Left colon (tissue), 2 donors: ENCODE measurements around the gene FAM199X. TPM values are rescaled to one million over a fixed set of nuclear protein-coding genes. Genes with fewer than 3 reads are reported as not detected.
"Not testable (repeated sequence)": the region's sequence is repeated elsewhere in the genome, so short reads cannot be mapped to it uniquely, and the experiment has no call there.

Experiments used
- ATAC-seq: fragments of 200-7000 bp; cut with Tn5 transposase; one replicate; pipeline ENCODE4 v1.9.1; 2020; ENCODE audit warnings: mild to moderate bottlenecking, moderate library complexity
- DNase-seq, 2 donors: peaks; one replicate each; pipeline ENCODE4 v3.0.0-alpha.2; 2020
- intact Hi-C, 2 donors: fragments of 100-400 bp; cut with DNase I in 1 of 2; cut with micrococcal nuclease in 1 of 2; formaldehyde crosslinking; loops; one replicate each; pipeline versions ENCODE4 v1.11.2 to v1.14.0; 2022; cut with DNase I, micrococcal nuclease
- total RNA-seq, 2 donors: library from RNA; stranded (reverse); fragmentation: NEBNext Ultra II Directional; extraction: Animal tissue kit (Norgen Biotek cat#: 25700); gene quantifications; one replicate each; pipeline ENCODE4 v1.2.1, GENCODE V29; 2021
- donor health status: DM: no; HTN: no; CAD: no.
- donor health status: DM: yes; HTN: yes; CAD: no.

The FAM199X gene
- total RNA-seq, 2 donors from 2014 or later, result 26.0 to 26.1 TPM

DNA sequence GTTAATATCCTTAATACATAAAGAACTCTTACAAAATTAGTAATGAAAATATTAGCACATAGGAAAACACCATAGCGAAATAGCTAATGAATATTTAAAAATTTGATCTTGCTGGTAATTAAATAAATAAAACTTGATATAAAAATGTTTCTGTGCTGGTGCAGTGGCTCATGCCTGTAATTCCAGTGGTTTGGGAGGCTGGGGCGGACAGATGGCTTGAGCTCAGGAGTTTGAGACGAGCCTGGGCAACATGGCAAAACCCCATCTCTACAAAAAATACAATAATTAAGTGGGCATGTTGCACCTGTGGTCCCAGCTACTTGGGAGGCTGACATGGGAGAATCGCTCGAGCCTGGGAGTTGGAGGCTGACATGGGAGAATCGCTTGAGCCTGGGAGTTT lies 7.6 kb downstream of the FAM199X start:
- DNase-seq (no peak), ATAC-seq (no peak)
- intact Hi-C loops, result no loop called here

DNA sequence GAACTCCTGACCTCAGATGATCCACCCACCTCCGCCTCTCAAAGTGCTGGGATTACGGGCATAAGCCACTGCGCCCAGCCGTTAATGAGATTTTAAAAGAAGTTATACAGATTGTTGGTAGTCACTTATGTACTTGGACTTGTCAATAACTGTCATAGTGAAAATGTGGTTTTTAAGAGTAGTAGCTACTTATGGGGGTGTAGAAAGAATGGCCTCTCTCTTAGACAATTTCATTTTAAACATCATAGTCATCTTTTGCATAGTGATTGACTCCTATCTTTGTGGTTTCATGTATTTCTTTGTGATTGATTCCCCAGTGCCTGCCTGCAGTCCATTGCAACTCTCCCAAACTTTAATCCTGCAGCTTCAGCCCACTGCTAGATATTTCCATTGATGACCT lies 17.4 kb downstream of the FAM199X start:
- no peak for ATAC-seq
- intact Hi-C loops, result no loop called here

DNA sequence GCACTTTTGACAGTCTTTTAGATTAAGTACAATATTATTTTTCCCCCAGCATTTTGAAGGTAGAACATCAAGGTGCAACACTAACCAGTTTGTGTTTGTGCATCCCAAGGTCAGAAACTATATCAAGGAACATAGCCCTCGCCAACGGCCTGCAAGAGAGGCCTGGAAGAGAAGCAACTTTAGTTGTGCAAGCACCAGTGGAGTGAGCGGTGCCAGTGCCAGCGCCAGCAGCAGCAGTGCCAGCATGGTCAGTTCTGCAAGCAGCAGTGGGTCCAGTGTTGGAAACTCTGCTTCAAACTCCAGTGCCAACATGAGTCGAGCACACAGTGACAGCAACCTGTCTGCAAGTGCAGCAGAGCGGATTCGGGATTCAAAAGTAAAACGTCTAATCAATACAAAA lies 21.7 kb downstream of the FAM199X start:
- DNase-seq, result no peak
- intact Hi-C loops, result no loop called here
- ATAC-seq, result no peak

More for the DNA sequence above, 17.4 kb downstream of the FAM199X start:
- no peak for DNase-seq

DNA sequence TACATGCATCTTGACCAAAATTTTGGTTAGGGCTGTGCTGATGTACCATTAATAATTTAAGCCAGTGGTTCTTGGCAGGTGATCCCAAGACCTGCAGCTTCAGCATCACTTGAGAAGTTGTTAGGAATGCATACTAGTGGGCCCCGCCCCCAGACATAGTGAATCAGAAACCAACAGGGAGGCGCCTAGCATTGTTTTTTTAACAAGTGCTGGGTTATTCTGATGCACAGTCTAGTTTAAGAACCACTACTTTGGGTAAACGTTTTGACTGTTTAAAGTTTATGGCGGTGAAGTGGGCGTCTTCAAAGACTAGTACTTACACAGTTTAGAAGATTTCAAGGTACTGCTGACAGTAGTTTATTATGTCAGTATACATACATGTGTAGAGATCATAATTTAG lies 23.6 kb downstream of the FAM199X start:
- no peak for DNase-seq
- intact Hi-C loops, result no loop called here
- ATAC-seq, result no peak

GRCh38 chrX:104193485-104193884 lies 27.2 kb downstream of the FAM199X start:
- no peak for ATAC-seq
- DNase-seq, result no peak
- intact Hi-C loops, result no loop called here

DNA sequence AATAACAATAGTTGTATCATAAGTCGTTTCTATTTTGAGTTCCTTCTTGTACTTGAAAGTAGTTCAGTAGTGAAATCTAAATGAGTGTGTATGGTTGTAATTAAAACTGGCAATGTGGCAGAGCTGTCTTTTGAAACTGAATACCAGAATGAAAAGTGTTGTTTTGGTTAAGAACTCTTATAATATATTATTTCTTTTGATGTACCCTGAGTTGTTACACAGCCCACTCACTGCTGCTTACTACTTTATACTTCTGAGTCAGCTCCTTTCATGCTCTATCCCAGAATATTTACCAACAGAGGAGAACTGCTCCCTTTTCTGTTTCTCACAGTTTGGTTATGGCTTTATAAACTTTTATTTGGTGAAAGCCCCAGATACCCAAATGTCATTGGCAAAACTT lies 28.8 kb downstream of the FAM199X start:
- intact Hi-C loops, result no loop called here
- DNase-seq (no peak), ATAC-seq (no peak)

GRCh38 chrX:104195489-104196084 lies 29.3 kb downstream of the FAM199X start:
- ATAC-seq (peak; percentile 52), DNase-seq (no peak)
- intact Hi-C loops, result no loop called here

DNA sequence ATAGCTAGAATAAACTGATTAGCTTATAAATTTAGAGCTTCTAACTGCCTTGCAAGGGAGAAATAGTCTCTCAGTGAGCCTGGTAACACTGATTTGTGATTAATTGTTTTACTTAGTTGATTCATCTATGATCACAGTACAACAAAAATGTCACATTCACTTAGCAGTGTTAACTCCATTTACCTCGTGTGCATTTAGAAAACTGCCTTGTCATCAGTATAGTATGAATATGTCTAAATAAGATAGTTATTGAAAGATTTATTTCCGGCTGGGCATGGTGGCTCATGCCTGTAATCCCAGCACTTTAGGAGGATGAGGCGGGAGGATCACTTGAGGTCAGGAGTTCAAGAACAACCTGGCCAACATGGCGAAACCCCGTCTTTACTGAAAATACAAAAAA lies 39.3 kb downstream of the FAM199X start:
- DNase-seq (no peak), ATAC-seq (no peak)
- intact Hi-C loops, result no loop called here

DNA sequence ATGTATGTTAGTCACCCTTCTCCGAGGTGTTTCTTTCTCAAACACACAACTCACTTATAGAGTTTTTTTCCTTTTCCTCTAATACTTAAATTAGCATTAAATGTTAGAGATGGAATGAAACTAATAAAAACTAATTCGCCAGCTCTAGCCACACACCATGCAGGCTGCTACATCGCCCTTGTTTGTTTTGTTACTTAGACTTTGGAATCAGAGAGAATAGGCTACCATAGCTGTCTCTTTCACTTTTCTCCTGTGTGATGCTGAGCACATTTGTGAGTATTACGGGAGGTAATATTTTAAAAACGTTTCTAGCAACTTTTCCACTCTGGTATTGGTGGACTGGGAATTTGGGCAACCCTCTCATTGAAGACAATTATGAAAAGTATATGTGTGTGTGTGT lies 44.9 kb downstream of the FAM199X start:
- ATAC-seq, result peak; percentile 29
- no peak for DNase-seq
- intact Hi-C loops, result no loop called here

DNA sequence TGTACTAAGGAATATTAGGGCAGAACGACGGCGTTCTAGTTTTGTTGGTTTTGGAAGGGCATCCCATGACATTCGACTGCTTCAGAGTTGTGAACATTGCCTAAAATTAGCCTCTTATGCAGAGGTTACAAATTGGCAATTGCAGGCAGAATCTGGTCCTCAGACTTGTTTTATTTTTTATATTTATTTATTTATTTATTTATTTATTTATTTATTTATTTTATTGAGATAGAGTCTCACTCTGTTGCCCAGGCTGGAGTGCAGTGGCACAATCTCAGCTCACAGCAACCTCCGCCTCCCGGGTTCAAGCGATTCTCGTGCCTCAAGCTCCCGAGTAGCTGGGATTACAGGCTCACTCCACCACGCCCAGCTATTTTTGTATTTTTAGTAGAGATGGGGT lies 63.8 kb downstream of the FAM199X start:
- DNase-seq, ATAC-seq, intact Hi-C loops: not testable (repeated sequence)

Other genes with a start within 250 kb of the FAM199X start
- 1 to 10 TPM in 1 of 2 donors, under 1 TPM in 1; 0.98 to 1.7 TPM for gene TMSB15B, start 203.8 kb upstream of the FAM199X start, total RNA-seq
- not detected for gene H2BW1, start 152.7 kb upstream of the FAM199X start, total RNA-seq
- not detected for gene H2BW2, start 126.5 kb upstream of the FAM199X start, total RNA-seq
- gene TMSB15C, start 90.2 kb upstream of the FAM199X start, total RNA-seq, result 1 to 10 TPM in 1 of 2 donors, under 1 TPM in 1; 0.37 to 1.1 TPM
- gene ZCCHC18, start 53.9 kb upstream of the FAM199X start, total RNA-seq, result under 1 TPM; 0.14 to 0.24 TPM
- 1 to 10 TPM; 6.1 to 7.7 TPM for gene SLC25A53, start 9.4 kb upstream of the FAM199X start, total RNA-seq
- gene ESX1, start 88.5 kb downstream of the FAM199X start, total RNA-seq, result not detected